ENCODE data around the gene RCC1. TPM values are rescaled to one million over a fixed set of nuclear protein-coding genes. Genes with fewer than 3 reads are reported as not detected.

Gene RCC1
- total RNA-seq, 1 experiment from 2014 or later = 96.5 TPM

- Histone ChIP-seq H3F3A (ENCODE audit: low read length, unreplicated experiment) (no peaks in the 10 kb centered on the region), H2AFZ (ENCODE audit: low read length) (no peak overlapping the region), H3K9ac (ENCODE audit: low read length) (no peak overlapping the region), H3K27ac (ENCODE audit: low read length) (no peak overlapping the region), H3K27me3 (ENCODE audit: low read length) (no peaks in the 10 kb centered on the region), H3K4me2 (ENCODE audit: low read length) (no peak overlapping the region), H3K9me2 (replicated peaks; ENCODE audit: low read length) (no peaks in the 10 kb centered on the region), H3K36me3 (ENCODE audit: low read depth, low read length) (no peaks in the 10 kb centered on the region), H4K20me1 (ENCODE audit: low read length) (no peaks in the 10 kb centered on the region), H3K4me3 (ENCODE audit: low read length) (no peak overlapping the region), H3K79me2 (ENCODE audit: low read length) (no peaks in the 10 kb centered on the region), H3K4me1 (ENCODE audit: insufficient read depth, low read length) (no peaks in the 10 kb centered on the region), H3K9me3 (ENCODE audit: low read length) (no peaks in the 10 kb centered on the region)
- POLR2A ChIA-PET (ENCODE audit: unreplicated experiment) = no interaction called here
- no peak for ATAC-seq
- TF ChIP-seq, protein P1, sequence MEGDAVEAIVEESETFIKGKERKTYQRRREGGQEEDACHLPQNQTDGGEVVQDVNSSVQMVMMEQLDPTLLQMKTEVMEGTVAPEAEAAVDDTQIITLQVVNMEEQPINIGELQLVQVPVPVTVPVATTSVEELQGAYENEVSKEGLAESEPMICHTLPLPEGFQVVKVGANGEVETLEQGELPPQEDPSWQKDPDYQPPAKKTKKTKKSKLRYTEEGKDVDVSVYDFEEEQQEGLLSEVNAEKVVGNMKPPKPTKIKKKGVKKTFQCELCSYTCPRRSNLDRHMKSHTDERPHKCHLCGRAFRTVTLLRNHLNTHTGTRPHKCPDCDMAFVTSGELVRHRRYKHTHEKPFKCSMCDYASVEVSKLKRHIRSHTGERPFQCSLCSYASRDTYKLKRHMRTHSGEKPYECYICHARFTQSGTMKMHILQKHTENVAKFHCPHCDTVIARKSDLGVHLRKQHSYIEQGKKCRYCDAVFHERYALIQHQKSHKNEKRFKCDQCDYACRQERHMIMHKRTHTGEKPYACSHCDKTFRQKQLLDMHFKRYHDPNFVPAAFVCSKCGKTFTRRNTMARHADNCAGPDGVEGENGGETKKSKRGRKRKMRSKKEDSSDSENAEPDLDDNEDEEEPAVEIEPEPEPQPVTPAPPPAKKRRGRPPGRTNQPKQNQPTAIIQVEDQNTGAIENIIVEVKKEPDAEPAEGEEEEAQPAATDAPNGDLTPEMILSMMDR (conservative IDR thresholded peaks at IDR 0.05; ENCODE audit: low read depth, low read length) = no peak
- TF ChIP-seq EZH2 (IDR thresholded peaks at IDR 0.05; ENCODE audit: low read length, unreplicated experiment) = no peak
- no peak for TF ChIP-seq EZH2phosphoT487 (IDR thresholded peaks at IDR 0.05; ENCODE audit: borderline replicate concordance, low read length)
- CTCF ChIA-PET = no interaction called here
- BruUV-seq (replicated peaks) = no TSS peak
- intact Hi-C loops (cut with micrococcal nuclease) = no loop called here
- DNase-seq = no peak
Measured at GRCh38 chr1:28545246-28545628, 39.4 kb downstream of the RCC1 start.

- no peak for ATAC-seq
- no peaks in the 10 kb centered on the region for H3K27me3 ChIP-seq (ENCODE audit: low read length)
- BruUV-seq (replicated peaks) = no TSS peak
- DNase-seq = no peak
- H3F3A ChIP-seq (ENCODE audit: low read length, unreplicated experiment) = no peaks in the 10 kb centered on the region
- no peak for TF ChIP-seq EZH2 (IDR thresholded peaks at IDR 0.05; ENCODE audit: low read length, unreplicated experiment)
- TF ChIP-seq EZH2phosphoT487 (IDR thresholded peaks at IDR 0.05; ENCODE audit: borderline replicate concordance, low read length) = no peak
- TF ChIP-seq, protein P1 (conservative IDR thresholded peaks at IDR 0.05; ENCODE audit: low read depth, low read length) = no peak
- no peak overlapping the region for H3K27ac ChIP-seq (ENCODE audit: low read length)
- ChIA-PET CTCF (interaction anchor here (0.6 kb wide), 1 partner anchor 60 kb away, joined by 3 read pairs; no protein-coding TSS in a partner anchor), POLR2A (ENCODE audit: unreplicated experiment) (interaction anchor here (0.6 kb wide), 1 partner anchor 20 kb away, joined by 5 read pairs; no protein-coding TSS in a partner anchor)
- no peaks in the 10 kb centered on the region for H3K9me2 ChIP-seq (replicated peaks; ENCODE audit: low read length)
- H3K4me1 ChIP-seq (ENCODE audit: insufficient read depth, low read length) = peaks cover 4% of the 10 kb centered on the region; the same call in 1 of the 2 replicates
- intact Hi-C loops (cut with micrococcal nuclease) = no loop called here
- peaks cover 4% of the 10 kb centered on the region for H3K79me2 ChIP-seq (ENCODE audit: low read length)
- no peaks in the 10 kb centered on the region for H3K36me3 ChIP-seq (ENCODE audit: low read depth, low read length)
- H4K20me1 ChIP-seq (ENCODE audit: low read length) = no peaks in the 10 kb centered on the region
- no peak overlapping the region for H3K4me3 ChIP-seq (ENCODE audit: low read length)
- no peak overlapping the region for H2AFZ ChIP-seq (ENCODE audit: low read length)
- H3K9ac ChIP-seq (ENCODE audit: low read length) = no peak overlapping the region
- H3K4me2 ChIP-seq (ENCODE audit: low read length) = no peak overlapping the region
- H3K9me3 ChIP-seq (ENCODE audit: low read length) = no peaks in the 10 kb centered on the region
Measured at GRCh38 chr1:28548318-28548717, 42.5 kb downstream of the RCC1 start.

- Histone ChIP-seq H2AFZ (ENCODE audit: low read length) (no peak overlapping the region), H3K4me3 (ENCODE audit: low read length) (no peak overlapping the region), H3K79me2 (ENCODE audit: low read length) (peaks cover 12% of the 10 kb centered on the region), H3K27me3 (ENCODE audit: low read length) (no peaks in the 10 kb centered on the region), H3K4me1 (ENCODE audit: insufficient read depth, low read length) (peaks cover 8% of the 10 kb centered on the region; the same call in 1 of the 2 replicates), H3K36me3 (ENCODE audit: low read depth, low read length) (no peaks in the 10 kb centered on the region), H3K9me3 (ENCODE audit: low read length) (no peaks in the 10 kb centered on the region), H3K4me2 (ENCODE audit: low read length) (no peak overlapping the region), H3F3A (ENCODE audit: low read length, unreplicated experiment) (no peaks in the 10 kb centered on the region), H3K27ac (ENCODE audit: low read length) (no peak overlapping the region), H3K9ac (ENCODE audit: low read length) (no peak overlapping the region), H4K20me1 (ENCODE audit: low read length) (no peaks in the 10 kb centered on the region), H3K9me2 (replicated peaks; ENCODE audit: low read length) (no peaks in the 10 kb centered on the region)
- no peak for ATAC-seq
- no TSS peak for BruUV-seq (replicated peaks)
- intact Hi-C loops (cut with micrococcal nuclease) = no loop called here
- DNase-seq = no peak
- TF ChIP-seq, protein P1 (conservative IDR thresholded peaks at IDR 0.05; ENCODE audit: low read depth, low read length) = no peak
- TF ChIP-seq EZH2 (IDR thresholded peaks at IDR 0.05; ENCODE audit: low read length, unreplicated experiment) (no peak), EZH2phosphoT487 (IDR thresholded peaks at IDR 0.05; ENCODE audit: borderline replicate concordance, low read length) (no peak)
- POLR2A ChIA-PET (ENCODE audit: unreplicated experiment) = no interaction called here
- CTCF ChIA-PET = interaction anchor here (0.6 kb wide), 1 partner anchor 30 kb away, joined by 4 read pairs; no protein-coding TSS in a partner anchor
Measured at GRCh38 chr1:28551381-28551780, 45.5 kb downstream of the RCC1 start.
